GM12891 (cell line): ENCODE measurements around the gene POFUT2.
"Not testable (repeated sequence)": the region's sequence is repeated elsewhere in the genome, so short reads cannot be mapped to it uniquely, and the experiment has no call there.

Source experiments
- DNase-seq: peaks from one replicate; pipeline ENCODE4 v3.0.0; 2011; ENCODE audit warnings: low spot score; ENCODE audit not compliant: insufficient read length
- FAIRE-seq: peaks from 2 replicates; lab custom pipeline; 2011; peaks lifted over from hg19 to GRCh38; lab: Jason Lieb, UNC
- PAX5 ChIP-seq: IDR thresholded peaks from 2 replicates; pipeline ENCODE4 v1.6.1; 2011; ENCODE audit warnings: low read length, moderate library complexity, mild to moderate bottlenecking; ENCODE audit not compliant: insufficient read depth, severe bottlenecking
- POLR2A ChIP-seq: IDR thresholded peaks from 2 replicates; pipeline ENCODE4 v1.6.1; 2011; ENCODE audit warnings: low read depth, low read length, control low read depth
- POLR2AphosphoS5 ChIP-seq: IDR thresholded peaks from 2 replicates; pipeline ENCODE4 v1.6.1; 2011; ENCODE audit warnings: low read depth, low read length, control low read depth
- POU2F2 ChIP-seq: IDR thresholded peaks from 2 replicates; pipeline ENCODE4 v1.6.1; 2011; ENCODE audit warnings: low read depth, mild to moderate bottlenecking, control low read depth, low read length, moderate library complexity
- SPI1 ChIP-seq: IDR thresholded peaks from 2 replicates; pipeline ENCODE4 v1.6.1; 2011; ENCODE audit warnings: low read depth, low read length, control low read depth
- TAF1 ChIP-seq: IDR thresholded peaks from 2 replicates; pipeline ENCODE4 v1.6.1; 2011; ENCODE audit warnings: low read depth, low read length, control low read depth

POFUT2 gene

DNA sequence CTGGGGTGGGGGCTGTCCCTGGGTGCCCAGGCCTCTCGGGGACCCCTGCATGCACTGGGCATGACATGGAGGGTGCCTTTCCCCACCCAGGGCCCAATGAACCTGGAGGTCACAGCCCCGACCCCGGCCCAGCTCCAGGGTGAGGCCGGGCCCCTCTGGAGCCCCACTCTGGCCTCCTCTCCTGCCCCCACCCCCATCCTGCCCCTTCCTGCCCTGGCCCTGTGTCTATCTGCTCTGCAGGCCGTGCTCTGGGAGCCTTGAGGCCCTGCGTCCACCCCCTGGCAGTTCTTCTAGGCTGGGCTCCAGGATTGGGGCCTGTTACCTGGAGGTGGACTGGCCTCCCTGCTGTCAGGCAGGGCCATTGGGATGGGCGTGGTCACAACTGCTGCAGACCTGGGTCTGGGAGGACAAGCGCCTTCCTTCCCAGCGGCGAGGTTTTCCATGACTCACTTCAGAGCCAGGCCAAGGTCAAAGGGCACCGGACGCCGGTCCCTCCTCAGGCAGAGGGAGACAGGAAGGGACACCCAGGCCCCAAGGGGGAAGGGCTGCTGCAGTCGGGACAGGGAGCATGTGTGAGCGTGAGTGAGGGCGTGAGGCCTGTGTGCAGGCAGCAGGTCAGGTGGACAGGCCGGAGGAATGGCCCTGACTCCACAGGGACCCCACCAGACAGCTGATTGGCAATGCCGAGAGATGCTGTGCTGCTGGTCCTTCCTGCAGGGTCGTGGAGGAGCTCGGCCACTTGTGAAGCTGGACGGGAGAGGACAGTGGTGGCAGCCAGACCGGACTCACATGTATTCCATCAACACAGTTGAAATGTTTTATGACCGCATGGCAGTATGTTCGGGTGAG lies 31.1 kb upstream of the POFUT2 start:
- no peak for TF ChIP-seq POLR2A
- TF ChIP-seq POLR2AphosphoS5, result no peak
- no peak for TF ChIP-seq SPI1
- TF ChIP-seq PAX5, result no peak
- no peak for TF ChIP-seq POU2F2
- TF ChIP-seq TAF1, result no peak
- FAIRE-seq, result no peak
- no peak for DNase-seq

DNA sequence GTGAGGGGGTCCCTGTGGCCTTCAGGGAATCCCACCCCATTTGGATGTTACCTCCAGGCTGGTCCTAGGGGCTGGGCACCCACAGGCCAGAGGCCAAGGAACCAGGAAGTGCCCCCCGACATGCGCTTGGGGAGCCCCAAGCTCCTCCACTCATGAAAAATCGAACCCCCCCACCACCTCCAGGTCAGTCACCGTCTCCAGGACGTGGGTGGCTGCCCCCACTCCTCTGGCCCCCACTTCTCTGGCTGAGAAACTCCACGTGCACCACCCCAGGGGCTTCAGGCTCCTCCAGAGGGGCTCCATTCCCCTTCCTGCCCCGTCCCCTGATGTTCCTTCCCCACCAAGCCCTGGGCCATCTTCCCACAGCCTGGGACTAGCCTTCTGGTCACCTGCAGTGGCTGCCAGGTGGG lies 30.5 kb upstream of the POFUT2 start:
- FAIRE-seq, result no peak
- TF ChIP-seq SPI1 (no peak), POLR2AphosphoS5 (no peak), TAF1 (no peak)
- no peak for DNase-seq

DNA sequence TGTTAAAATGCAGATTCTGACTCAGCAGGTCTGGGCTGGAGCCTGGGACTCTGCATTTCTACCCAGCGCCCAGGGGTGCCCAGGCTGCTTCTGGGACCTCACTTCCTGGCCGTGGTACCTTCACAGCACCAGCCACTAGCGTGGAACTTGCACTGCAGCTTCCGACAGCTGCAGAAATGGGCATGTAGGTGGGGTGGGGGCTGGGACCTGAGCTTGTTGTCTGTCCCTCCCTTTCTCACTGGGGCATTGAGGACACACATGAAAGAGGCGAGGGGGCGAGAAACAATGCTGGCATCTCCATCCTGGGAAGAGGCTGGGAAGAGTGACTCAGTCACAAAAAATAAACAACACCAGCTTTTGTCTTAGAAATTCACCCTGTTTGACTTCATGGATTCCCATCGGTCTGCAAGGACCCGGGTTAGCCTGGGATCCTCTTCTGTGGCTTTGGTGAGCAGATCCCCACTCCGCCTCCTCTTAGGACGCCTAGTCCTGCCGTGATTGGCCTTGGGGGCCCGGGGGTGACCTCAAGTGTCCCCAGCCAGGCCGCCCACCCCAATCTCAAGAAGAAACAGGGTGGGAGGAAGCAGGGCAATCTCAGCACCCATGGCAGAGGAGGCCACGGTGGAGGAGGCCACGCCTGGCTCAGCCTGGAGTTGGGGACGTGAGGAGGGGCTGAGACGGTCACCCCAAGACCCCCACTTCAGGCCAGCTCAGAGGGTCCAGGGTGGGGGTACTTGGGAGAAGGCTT lies 29.9 kb upstream of the POFUT2 start:
- FAIRE-seq, result no peak
- no peak for DNase-seq
- TF ChIP-seq POLR2AphosphoS5, result no peak
- no peak for TF ChIP-seq POU2F2
- TF ChIP-seq POLR2A, result no peak
- TF ChIP-seq TAF1, result no peak
- no peak for TF ChIP-seq SPI1
- TF ChIP-seq PAX5, result no peak

DNA sequence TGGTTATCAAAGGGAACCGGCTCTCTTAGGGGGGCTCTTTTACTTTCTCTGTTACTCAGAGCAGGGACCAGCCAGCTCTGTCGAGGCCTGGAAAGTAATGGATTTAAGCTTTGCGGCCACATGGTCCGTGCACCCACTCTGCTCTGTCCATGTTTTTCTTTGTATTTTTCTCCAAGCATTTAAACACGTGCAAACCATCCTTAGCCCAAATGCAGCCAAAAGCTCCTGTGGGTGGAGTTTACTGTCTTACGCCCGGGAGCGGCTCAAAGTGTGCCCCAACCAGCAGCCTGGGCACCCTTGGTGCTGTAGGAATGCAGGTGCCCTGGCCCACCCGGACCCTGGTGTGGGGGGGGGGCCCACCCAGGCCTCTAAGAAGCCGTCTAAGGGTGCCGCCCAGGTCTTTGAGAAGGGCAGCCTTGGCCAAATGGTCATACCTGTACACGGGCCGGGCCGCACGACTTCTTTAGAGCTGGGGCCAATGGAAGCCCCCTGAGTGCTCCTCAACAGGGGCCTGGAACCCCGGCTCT lies 29.2 kb upstream of the POFUT2 start:
- TF ChIP-seq POU2F2 (no peak), POLR2AphosphoS5 (no peak), TAF1 (no peak), SPI1 (no peak), POLR2A (no peak), PAX5 (no peak)
- FAIRE-seq (no peak), DNase-seq (no peak)

DNA sequence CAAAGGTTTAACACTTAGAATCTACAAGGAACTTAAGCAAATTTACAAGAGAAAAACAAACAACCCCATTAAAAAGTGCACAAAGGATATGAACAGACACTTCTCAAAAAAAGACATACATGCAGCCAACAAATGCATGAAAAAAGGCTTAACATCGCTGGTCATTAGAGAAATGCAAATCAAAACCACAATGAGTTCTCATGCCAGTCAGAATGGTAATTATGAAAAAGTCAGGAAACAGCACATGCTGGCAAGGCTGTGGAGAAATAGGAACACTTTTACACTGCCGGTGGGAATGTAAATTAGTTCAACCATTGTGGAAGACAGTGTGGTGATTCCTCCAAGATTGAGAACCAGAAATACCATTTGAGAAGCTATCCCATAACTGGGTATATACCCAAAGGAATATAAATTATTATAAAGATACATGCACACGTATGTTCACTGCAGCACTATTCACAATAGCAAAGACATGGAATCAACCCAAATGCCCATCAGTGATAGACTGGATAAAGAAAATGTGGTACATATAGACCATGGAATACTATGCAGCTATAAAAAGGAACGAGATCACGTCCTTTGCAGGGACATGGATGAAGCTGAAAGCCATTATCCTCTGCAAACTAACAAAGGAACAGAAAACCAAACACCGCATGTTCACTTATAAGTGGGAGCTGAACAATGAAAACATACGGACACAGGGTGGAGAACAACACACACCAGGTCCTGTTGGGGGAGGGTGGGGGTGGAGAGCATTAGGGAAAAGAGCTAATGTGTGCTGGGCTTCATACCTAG lies 28.2 kb upstream of the POFUT2 start:
- FAIRE-seq, DNase-seq: not testable (repeated sequence)

DNA sequence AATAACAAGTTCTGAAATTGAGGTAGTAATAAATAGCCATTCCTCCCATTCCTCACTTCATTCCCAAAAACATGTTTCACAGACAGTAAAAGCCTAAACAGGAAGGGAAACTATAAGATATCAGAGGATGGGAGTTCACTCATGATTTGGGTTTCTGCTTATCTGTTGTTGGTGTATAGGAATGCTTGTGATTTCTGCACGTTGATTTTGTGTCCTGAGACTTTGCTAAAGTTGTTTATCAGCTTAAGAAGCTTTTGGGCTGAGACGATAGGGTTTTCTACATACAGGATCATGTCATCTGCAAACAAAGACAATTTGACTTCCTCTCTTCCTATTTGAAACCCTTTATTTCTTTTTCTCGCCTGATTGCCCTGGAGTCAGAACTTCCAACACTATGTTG lies 26.0 kb upstream of the POFUT2 start:
- DNase-seq, result no peak
- TF ChIP-seq TAF1 (no peak), POLR2AphosphoS5 (no peak), PAX5 (no peak), POU2F2 (no peak), POLR2A (no peak), SPI1 (no peak)
- FAIRE-seq, result no peak

DNA sequence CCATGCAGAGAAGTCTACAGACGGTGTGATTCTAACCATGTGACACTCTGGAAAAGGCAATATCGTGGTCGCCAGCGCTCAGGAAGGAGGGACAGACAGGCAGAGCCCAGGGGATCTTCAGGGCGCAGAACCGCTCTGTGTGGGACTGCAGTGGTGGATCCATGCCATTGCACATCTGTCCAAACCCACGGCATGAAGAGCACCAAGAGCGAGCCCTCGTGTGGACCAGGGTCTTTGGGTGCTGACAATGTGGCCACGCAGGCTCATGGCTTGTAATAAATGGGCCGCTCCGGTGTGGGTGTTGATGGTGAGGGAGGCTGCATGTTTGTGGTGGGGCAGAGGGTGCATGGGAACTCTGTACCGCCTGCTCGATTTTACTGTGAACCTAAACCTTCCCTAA lies 25.3 kb upstream of the POFUT2 start:
- TF ChIP-seq POU2F2 (no peak), SPI1 (no peak), POLR2A (no peak), POLR2AphosphoS5 (no peak), TAF1 (no peak), PAX5 (no peak)
- no peak for FAIRE-seq
- no peak for DNase-seq

DNA sequence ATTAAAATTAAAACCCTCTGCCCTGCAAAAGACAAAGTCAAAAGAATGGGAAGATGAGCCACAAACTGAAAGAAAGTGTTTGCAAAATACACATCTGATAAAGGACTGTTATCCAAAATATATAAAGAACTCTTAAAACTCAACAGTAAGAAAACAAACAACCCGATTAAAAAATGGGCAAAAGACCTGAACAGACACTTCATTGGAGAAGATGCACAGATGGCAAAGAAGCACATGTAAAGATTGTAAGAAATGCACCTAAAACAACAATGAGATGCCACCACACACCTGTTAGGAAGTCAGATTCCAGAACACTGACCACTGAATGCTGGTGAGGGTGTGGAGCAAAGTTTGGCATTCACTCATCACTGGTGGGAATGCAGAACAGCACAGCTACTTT lies 24.6 kb upstream of the POFUT2 start:
- TF ChIP-seq PAX5 (no peak), POLR2AphosphoS5 (no peak), TAF1 (no peak), SPI1 (no peak), POU2F2 (no peak), POLR2A (no peak)
- FAIRE-seq, result no peak
- DNase-seq, result no peak

DNA sequence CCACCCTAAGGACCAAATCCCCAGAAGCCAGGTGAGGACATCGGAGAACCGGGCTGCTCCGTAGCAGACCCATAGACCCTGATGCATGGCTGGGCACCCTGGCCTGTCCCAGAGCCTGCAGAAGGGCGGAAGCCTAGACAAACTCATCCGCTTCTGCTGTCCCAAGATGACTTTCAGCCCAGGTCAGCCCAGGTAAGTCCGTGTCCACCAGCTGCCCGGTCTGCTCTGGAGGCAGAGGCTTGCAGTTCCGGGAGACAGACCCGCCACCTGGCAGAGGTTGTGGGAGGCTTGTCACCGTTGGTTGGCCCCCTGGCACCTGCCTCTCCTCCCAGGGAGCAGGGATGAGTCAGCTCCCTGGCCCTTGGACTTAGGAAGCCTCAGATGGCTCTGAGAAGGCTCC lies 22.8 kb upstream of the POFUT2 start:
- TF ChIP-seq SPI1, result no peak
- no peak for FAIRE-seq
- no peak for DNase-seq

DNA sequence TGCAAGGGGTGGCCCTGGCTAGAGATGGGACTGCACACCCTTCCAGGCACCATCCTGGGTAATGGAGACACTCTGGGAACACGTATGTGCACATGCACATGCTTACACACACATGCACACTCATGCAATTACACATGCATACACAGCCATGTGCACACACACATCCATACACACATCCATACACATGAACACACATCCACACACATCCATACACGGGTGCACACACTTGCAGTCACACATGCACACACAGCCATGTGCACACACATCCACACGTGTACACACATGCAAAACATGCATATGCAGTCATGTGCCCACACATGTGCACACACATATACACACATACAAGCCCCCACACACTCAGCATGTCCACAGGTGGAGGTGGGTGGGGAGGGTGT lies 22.3 kb upstream of the POFUT2 start:
- no peak for TF ChIP-seq POLR2A
- no peak for TF ChIP-seq POU2F2
- no peak for TF ChIP-seq SPI1
- no peak for TF ChIP-seq POLR2AphosphoS5
- TF ChIP-seq TAF1, result no peak
- no peak for TF ChIP-seq PAX5
- no peak for DNase-seq
- no peak for FAIRE-seq
